ENCODE data around the gene SH3GL1.

Gene SH3GL1

DNA sequence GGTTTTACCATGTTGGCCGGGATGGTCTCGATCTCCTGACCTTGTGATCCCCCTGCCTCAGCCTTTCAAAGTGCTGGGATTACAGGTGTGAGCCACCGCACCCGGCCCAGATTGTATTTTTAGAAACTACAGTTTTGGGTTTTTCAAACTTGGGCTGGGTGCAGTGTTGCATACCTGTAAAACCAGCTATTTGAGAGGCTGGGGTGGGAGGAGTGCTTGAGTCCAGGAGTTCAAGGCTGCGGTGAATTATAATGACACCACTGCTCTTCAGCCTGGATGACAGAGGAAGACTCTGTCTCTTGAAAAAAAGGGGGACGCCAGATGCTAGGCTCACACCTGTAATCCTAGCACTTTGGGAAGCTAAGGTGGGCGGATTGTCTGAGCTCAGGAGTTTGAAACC is 6.3 kb upstream of the SH3GL1 start:
- H3K9ac ChIP-seq (ENCODE audit: low read depth, low read length) = no peak overlapping the region
- no peak overlapping the region for H2AFZ ChIP-seq (ENCODE audit: low read depth, low read length)
- H3K9me3 ChIP-seq (ENCODE audit: insufficient read depth, low read length, severe bottlenecking) = no peaks in the 10 kb centered on the region
- no peak overlapping the region for H3K27ac ChIP-seq (ENCODE audit: low read length)
- H3K4me2 ChIP-seq (ENCODE audit: insufficient read depth, low read length) = no peak overlapping the region; the same call in 1 of the 2 replicates
- H3K4me1 ChIP-seq (ENCODE audit: insufficient read depth, low read length) = peaks cover 37% of the 10 kb centered on the region
- peaks cover 72% of the 10 kb centered on the region for H3K36me3 ChIP-seq (ENCODE audit: insufficient read depth, low read length)
- ATAC-seq (ENCODE audit: insufficient read depth, low read depth) (no peak), DNase-seq (no peak)
- peaks cover 91% of the 10 kb centered on the region for H3K79me2 ChIP-seq (ENCODE audit: insufficient read depth, low read length)
- peaks cover 70% of the 10 kb centered on the region for H4K20me1 ChIP-seq (ENCODE audit: insufficient read depth, low read length)
- TF ChIP-seq EZH2 (IDR thresholded peaks at IDR 0.05; ENCODE audit: borderline replicate concordance, low read depth, low read length, severe bottlenecking) = no peak
- TF ChIP-seq, protein P1, sequence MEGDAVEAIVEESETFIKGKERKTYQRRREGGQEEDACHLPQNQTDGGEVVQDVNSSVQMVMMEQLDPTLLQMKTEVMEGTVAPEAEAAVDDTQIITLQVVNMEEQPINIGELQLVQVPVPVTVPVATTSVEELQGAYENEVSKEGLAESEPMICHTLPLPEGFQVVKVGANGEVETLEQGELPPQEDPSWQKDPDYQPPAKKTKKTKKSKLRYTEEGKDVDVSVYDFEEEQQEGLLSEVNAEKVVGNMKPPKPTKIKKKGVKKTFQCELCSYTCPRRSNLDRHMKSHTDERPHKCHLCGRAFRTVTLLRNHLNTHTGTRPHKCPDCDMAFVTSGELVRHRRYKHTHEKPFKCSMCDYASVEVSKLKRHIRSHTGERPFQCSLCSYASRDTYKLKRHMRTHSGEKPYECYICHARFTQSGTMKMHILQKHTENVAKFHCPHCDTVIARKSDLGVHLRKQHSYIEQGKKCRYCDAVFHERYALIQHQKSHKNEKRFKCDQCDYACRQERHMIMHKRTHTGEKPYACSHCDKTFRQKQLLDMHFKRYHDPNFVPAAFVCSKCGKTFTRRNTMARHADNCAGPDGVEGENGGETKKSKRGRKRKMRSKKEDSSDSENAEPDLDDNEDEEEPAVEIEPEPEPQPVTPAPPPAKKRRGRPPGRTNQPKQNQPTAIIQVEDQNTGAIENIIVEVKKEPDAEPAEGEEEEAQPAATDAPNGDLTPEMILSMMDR (IDR thresholded peaks at IDR 0.05; ENCODE audit: borderline replicate concordance, extremely low read depth, low read length, poor library complexity, severe bottlenecking) = no peak
- H3K4me3 ChIP-seq (ENCODE audit: low read depth in 1 of 2, low read length in 2 of 2) = no peak overlapping the region
- H3K27me3 ChIP-seq (ENCODE audit: insufficient read depth, low read length, poor library complexity) = no peaks in the 10 kb centered on the region

- no peak overlapping the region for H3K9ac ChIP-seq (ENCODE audit: low read depth, low read length)
- H3K27me3 ChIP-seq (ENCODE audit: insufficient read depth, low read length, poor library complexity) = no peaks in the 10 kb centered on the region
- H3K9me3 ChIP-seq (ENCODE audit: insufficient read depth, low read length, severe bottlenecking) = no peaks in the 10 kb centered on the region
- TF ChIP-seq, protein P1 (IDR thresholded peaks at IDR 0.05; ENCODE audit: borderline replicate concordance, extremely low read depth, low read length, poor library complexity, severe bottlenecking) = no peak
- no peak for TF ChIP-seq EZH2 (IDR thresholded peaks at IDR 0.05; ENCODE audit: borderline replicate concordance, low read depth, low read length, severe bottlenecking)
- ATAC-seq (ENCODE audit: insufficient read depth, low read depth) (no peak), DNase-seq (no peak)
- peak overlapping the region in 1 of 2 experiments; percentile 1; a peak in 1 of 4 replicates for H3K4me3 ChIP-seq (ENCODE audit: low read depth in 1 of 2, low read length in 2 of 2)
- peaks cover 65% of the 10 kb centered on the region for H3K36me3 ChIP-seq (ENCODE audit: insufficient read depth, low read length)
- peaks cover 87% of the 10 kb centered on the region for H3K79me2 ChIP-seq (ENCODE audit: insufficient read depth, low read length)
- peaks cover 44% of the 10 kb centered on the region for H3K4me1 ChIP-seq (ENCODE audit: insufficient read depth, low read length)
- peaks cover 65% of the 10 kb centered on the region for H4K20me1 ChIP-seq (ENCODE audit: insufficient read depth, low read length)
- H3K4me2 ChIP-seq (ENCODE audit: insufficient read depth, low read length) = peak overlapping the region; percentile 34; the same call in 1 of the 2 replicates
- no peak overlapping the region for H3K27ac ChIP-seq (ENCODE audit: low read length)
- H2AFZ ChIP-seq (ENCODE audit: low read depth, low read length) = no peak overlapping the region
Observed at GRCh38 chr19:4405977-4406376, 5.6 kb upstream of the SH3GL1 start.

- Histone ChIP-seq H3K4me1 (ENCODE audit: insufficient read depth, low read length) (peaks cover 62% of the 10 kb centered on the region), H3K9ac (ENCODE audit: low read depth, low read length) (peak overlapping the region; percentile 92), H4K20me1 (ENCODE audit: insufficient read depth, low read length) (peaks cover 53% of the 10 kb centered on the region), H3K27me3 (ENCODE audit: insufficient read depth, low read length, poor library complexity) (no peaks in the 10 kb centered on the region), H2AFZ (ENCODE audit: low read depth, low read length) (peak overlapping the region; percentile 59), H3K4me2 (ENCODE audit: insufficient read depth, low read length) (peak overlapping the region; percentile 87), H3K36me3 (ENCODE audit: insufficient read depth, low read length) (peaks cover 40% of the 10 kb centered on the region), H3K9me3 (ENCODE audit: insufficient read depth, low read length, severe bottlenecking) (no peaks in the 10 kb centered on the region), H3K27ac (ENCODE audit: low read length) (peak overlapping the region; percentile 84), H3K79me2 (ENCODE audit: insufficient read depth, low read length) (peaks cover 81% of the 10 kb centered on the region), H3K4me3 (ENCODE audit: low read depth in 1 of 2, low read length in 2 of 2) (peak overlapping the region; percentile 65 to 71; a peak in 3 of 4 replicates)
- peak; percentile 20 for DNase-seq
- no peak for TF ChIP-seq EZH2 (IDR thresholded peaks at IDR 0.05; ENCODE audit: borderline replicate concordance, low read depth, low read length, severe bottlenecking)
- TF ChIP-seq, protein P1 (IDR thresholded peaks at IDR 0.05; ENCODE audit: borderline replicate concordance, extremely low read depth, low read length, poor library complexity, severe bottlenecking) = no peak
- no peak for ATAC-seq (ENCODE audit: insufficient read depth, low read depth)
Observed at GRCh38 chr19:4403005-4403761, 2.8 kb upstream of the SH3GL1 start.

Measured in DND-41 (cell line).